ENCODE results near the gene ENGASE. TPM values are rescaled to one million over a fixed set of nuclear protein-coding genes. Genes with fewer than 3 reads are reported as not detected.

Gene ENGASE
- polyA plus RNA-seq, 1 of the 3 experiments (the other 2 are of a cell fraction) = 30.1 TPM

- H3K4me3 ChIP-seq (ENCODE audit: low read depth in 2 of 2, low read length in 1 of 2) = no peak overlapping the region
- 87% methylated on average over 25 of the region's 26 CpGs for WGBS (ENCODE audit: low lambda C conversion rate)
- H3K9me2 ChIP-seq = no peaks in the 10 kb centered on the region
- peaks cover 4 to 33% of the 10 kb centered on the region in 2 experiments for H3K36me3 ChIP-seq (replicated peaks in 1 of 2; ENCODE audit: control insufficient read depth in 1 of 2, insufficient read depth in 2 of 2, low read length in 1 of 2)
- H4K20me1 ChIP-seq (ENCODE audit: insufficient read depth) = peaks cover 22% of the 10 kb centered on the region
- H3F3A ChIP-seq (replicated peaks; ENCODE audit: insufficient read depth) = peaks cover 3% of the 10 kb centered on the region
- no peaks in the 10 kb centered on the region for H3K79me2 ChIP-seq (ENCODE audit: insufficient read depth)
- H3K4me1 ChIP-seq (ENCODE audit: control insufficient read depth in 1 of 2, insufficient read depth in 2 of 2, low read depth in 1 of 2, low read length in 1 of 2) = peaks cover 0 to under 1% of the 10 kb centered on the region in 2 experiments; a peak in 1 of 4 replicates
- ChIA-PET POLR2A (interaction anchor here (0.5 to 2.3 kb wide), 3 partner anchors 27 to 305 kb away, joined by 3 to 10 read pairs (median 3); no protein-coding TSS in a partner anchor), CTCF (interaction anchor here (0.5 to 45.1 kb wide), 76 partner anchors 9 to 623 kb away, joined by 3 to 1305 read pairs (median 7); partner anchors contain the start of gene ENGASE)
- no peak for DNase-seq
- no peak overlapping the region for H3K27ac ChIP-seq (ENCODE audit: low read depth in 2 of 2, low read length in 1 of 2)
- TF ChIP-seq RXRA (IDR thresholded peaks at IDR 0.05; ENCODE audit: borderline replicate concordance, low read depth) = no peak
- no peak for TF ChIP-seq YY1 (IDR thresholded peaks at IDR 0.05; ENCODE audit: low read depth)
- no peak for TF ChIP-seq TAF1 (IDR thresholded peaks at IDR 0.05; ENCODE audit: borderline replicate concordance, low read depth, low read length)
- no peak for TF ChIP-seq PBX3 (IDR thresholded peaks at IDR 0.05)
- no peak for TF ChIP-seq ZBTB33 (IDR thresholded peaks at IDR 0.05; ENCODE audit: borderline replicate concordance, low read depth)
- TF ChIP-seq SIN3A (IDR thresholded peaks at IDR 0.05; ENCODE audit: borderline replicate concordance, low read depth, low read length) = no peak
- H3K27me3 ChIP-seq (ENCODE audit: insufficient read depth) = no peaks in the 10 kb centered on the region
- no peak overlapping the region for H3K9ac ChIP-seq
- no peaks in the 10 kb centered on the region for H3K9me3 ChIP-seq
- H3K4me2 ChIP-seq = no peak overlapping the region
- H2AFZ ChIP-seq (ENCODE audit: low read depth) = no peak overlapping the region
Observed at GRCh38 chr17:79088247-79088996, 13.8 kb downstream of the ENGASE start.

- H3K9me3 ChIP-seq = no peaks in the 10 kb centered on the region
- H4K20me1 ChIP-seq (ENCODE audit: insufficient read depth) = peaks cover 22% of the 10 kb centered on the region
- no peak overlapping the region for H2AFZ ChIP-seq (ENCODE audit: low read depth)
- ChIA-PET CTCF (interaction anchor here (0.7 to 45.1 kb wide), 25 partner anchors 15 to 619 kb away, joined by 3 to 1305 read pairs (median 15); no protein-coding TSS in a partner anchor), POLR2A (interaction anchor here (2.3 kb wide), 1 partner anchor 304 kb away, joined by 10 read pairs; no protein-coding TSS in a partner anchor)
- no peak overlapping the region for H3K27ac ChIP-seq (ENCODE audit: low read depth in 2 of 2, low read length in 1 of 2)
- DNase-seq = no peak
- H3K79me2 ChIP-seq (ENCODE audit: insufficient read depth) = no peaks in the 10 kb centered on the region
- H3K9ac ChIP-seq = no peak overlapping the region
- TF ChIP-seq POLR2AphosphoS5 (IDR thresholded peaks at IDR 0.05; ENCODE audit: low read depth, low read length) (no peak), FOSL2 (IDR thresholded peaks at IDR 0.05; ENCODE audit: borderline replicate concordance, low read depth) (no peak), TAF1 (IDR thresholded peaks at IDR 0.05; ENCODE audit: borderline replicate concordance, low read depth, low read length) (no peak), FOXJ3 (CRISPR knock-in tag; IDR thresholded peaks at IDR 0.05) (no peak), MXI1 (IDR thresholded peaks at IDR 0.05; ENCODE audit: low read depth, low read length) (no peak), RXRA (IDR thresholded peaks at IDR 0.05; ENCODE audit: borderline replicate concordance, low read depth) (no peak)
- peaks cover 3% of the 10 kb centered on the region for H3F3A ChIP-seq (replicated peaks; ENCODE audit: insufficient read depth)
- H3K4me2 ChIP-seq = no peak overlapping the region
- H3K4me3 ChIP-seq (ENCODE audit: low read depth in 2 of 2, low read length in 1 of 2) = no peak overlapping the region
- no peaks in the 10 kb centered on the region for H3K9me2 ChIP-seq
- H3K36me3 ChIP-seq (replicated peaks in 1 of 2; ENCODE audit: control insufficient read depth in 1 of 2, insufficient read depth in 2 of 2, low read length in 1 of 2) = peaks cover 0 to 28% of the 10 kb centered on the region in 2 experiments
- H3K4me1 ChIP-seq (ENCODE audit: control insufficient read depth in 1 of 2, insufficient read depth in 2 of 2, low read depth in 1 of 2, low read length in 1 of 2) = no peaks in the 10 kb centered on the region; a peak in 1 of 4 replicates
- no peaks in the 10 kb centered on the region for H3K27me3 ChIP-seq (ENCODE audit: insufficient read depth)
- 82% methylated on average over 5 of the region's 8 CpGs for WGBS (ENCODE audit: low lambda C conversion rate)
Observed at GRCh38 chr17:79088997-79089328, 14.3 kb downstream of the ENGASE start.
